ENCODE data around the gene HOXD3. TPM values are rescaled to one million over a fixed set of nuclear protein-coding genes. Genes with fewer than 3 reads are reported as not detected.

HOXD3 gene
- total RNA-seq, 1 experiment from 2014 or later = not detected

DNA sequence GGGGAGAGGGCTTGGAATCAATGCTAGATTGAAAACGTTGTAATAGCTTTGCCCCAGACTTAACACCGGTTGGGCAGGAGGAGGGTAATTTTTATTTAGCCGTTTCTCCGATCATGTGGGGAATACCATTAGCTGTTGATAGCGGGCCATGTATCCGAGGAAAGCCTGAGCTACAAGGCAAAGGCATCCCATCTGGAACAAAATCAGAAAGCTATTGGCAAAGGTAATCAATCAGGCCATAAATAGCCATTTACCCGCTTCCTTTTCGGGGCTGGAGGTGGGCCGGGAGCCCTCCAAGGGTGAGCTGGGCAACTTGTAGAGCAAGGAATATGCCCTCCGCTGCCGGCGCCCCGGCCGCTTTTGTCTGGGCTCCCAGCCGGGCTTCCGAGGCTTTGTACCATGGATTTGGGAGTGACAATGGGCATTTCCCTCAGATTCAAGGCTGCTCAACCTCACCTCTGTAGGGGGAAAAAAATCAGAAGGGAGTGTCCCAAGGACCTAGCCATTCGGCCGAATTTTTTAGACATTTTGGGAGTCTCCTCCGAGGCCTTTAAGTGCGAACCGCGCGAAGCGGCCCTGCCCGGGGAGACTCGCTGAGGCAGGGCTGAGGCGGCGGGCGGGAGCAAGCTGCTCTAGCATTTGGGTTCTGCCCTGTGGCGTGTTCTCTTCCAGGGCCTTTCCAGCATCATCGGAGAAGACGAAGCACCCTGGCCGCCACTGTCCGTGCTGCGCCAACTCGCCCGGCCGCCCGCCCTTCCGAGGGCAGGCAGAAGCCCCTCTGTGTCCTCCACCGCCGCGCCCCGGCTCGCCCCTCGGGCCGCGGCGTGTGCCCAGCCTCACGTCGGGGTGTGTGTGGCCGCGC lies 35.7 kb upstream of the HOXD3 start:
- no peak for DNase-seq (ENCODE audit: low spot score)

GRCh38 chr2:176122052-176122682 lies 34.9 kb upstream of the HOXD3 start:
- peak; percentile 37 for DNase-seq (ENCODE audit: low spot score)

DNA sequence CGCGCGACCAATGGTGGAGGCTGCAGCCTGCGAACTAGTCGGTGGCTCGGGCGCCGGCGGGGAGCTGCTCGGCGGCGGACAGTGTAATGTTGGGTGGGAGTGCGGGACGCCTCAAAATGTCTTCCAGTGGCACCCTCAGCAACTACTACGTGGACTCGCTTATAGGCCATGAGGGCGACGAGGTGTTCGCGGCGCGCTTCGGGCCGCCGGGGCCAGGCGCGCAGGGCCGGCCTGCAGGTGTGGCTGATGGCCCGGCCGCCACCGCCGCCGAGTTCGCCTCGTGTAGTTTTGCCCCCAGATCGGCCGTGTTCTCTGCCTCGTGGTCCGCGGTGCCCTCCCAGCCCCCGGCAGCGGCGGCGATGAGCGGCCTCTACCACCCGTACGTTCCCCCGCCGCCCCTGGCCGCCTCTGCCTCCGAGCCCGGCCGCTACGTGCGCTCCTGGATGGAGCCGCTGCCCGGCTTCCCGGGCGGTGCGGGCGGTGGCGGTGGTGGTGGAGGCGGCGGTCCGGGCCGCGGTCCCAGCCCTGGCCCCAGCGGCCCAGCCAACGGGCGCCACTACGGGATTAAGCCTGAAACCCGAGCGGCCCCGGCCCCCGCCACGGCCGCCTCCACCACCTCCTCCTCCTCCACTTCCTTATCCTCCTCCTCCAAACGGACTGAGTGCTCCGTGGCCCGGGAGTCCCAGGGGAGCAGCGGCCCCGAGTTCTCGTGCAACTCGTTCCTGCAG lies 34.3 kb upstream of the HOXD3 start, which contains the start of gene HOXD9:
HOXD9 (plus strand) TSS at position 37 of the 728 bp plus-strand sequence; CDS start at position 87, 50 bp downstream.
- no peak for DNase-seq (ENCODE audit: low spot score)

GRCh38 chr2:176123411-176124109 lies 33.5 kb upstream of the HOXD3 start:
- DNase-seq (ENCODE audit: low spot score) = no peak

- no peak for DNase-seq (ENCODE audit: low spot score)
Observed at GRCh38 chr2:176124110-176124946, 32.8 kb upstream of the HOXD3 start.

- DNase-seq (ENCODE audit: low spot score) = no peak
Observed at GRCh38 chr2:176124947-176125771, 31.9 kb upstream of the HOXD3 start.

GRCh38 chr2:176125772-176126054 lies 31.4 kb upstream of the HOXD3 start:
- DNase-seq (ENCODE audit: low spot score) = no peak

DNA sequence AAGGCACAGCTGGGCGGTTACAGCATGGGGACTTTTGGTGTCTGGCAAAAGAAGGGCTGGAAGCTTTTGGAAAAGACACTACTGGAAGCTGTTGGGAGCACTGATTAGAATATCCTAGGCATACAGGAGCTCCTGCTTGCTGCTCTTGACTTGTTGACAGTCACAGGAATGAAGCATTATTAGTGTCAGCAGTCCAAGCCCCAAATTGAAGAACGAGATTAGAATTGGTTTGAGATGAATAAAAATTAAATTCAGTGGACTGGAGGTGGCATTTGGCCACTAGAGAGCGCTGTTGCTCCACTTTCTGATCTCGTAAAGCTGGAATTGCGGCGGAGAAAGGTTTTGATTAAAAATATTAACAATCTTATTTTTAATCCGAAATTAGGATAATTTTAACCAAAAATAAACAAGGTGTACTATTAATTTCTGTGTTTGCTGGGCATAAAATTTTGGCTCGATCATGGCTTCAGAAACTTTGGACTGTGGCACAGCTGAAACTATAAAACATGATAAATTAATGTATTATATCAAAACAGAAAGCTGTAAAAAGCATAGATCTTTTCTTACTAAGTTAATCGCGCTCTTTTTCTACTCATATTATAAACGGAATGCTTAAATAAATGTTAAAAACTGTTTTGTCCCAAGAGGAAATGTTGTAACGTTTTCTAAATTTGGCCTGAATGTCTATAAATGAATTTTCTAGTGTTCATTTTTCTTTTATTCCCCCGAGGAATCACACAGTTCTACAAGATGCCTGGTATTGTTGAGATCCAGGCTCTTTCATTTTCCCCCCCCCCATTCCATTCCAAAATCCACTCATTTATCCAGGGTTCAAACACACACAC lies 30.0 kb upstream of the HOXD3 start:
- DNase-seq (ENCODE audit: low spot score) = peak; percentile 75

- DNase-seq (ENCODE audit: low spot score) = no peak
Observed at GRCh38 chr2:176127774-176128072, 29.4 kb upstream of the HOXD3 start.

DNA sequence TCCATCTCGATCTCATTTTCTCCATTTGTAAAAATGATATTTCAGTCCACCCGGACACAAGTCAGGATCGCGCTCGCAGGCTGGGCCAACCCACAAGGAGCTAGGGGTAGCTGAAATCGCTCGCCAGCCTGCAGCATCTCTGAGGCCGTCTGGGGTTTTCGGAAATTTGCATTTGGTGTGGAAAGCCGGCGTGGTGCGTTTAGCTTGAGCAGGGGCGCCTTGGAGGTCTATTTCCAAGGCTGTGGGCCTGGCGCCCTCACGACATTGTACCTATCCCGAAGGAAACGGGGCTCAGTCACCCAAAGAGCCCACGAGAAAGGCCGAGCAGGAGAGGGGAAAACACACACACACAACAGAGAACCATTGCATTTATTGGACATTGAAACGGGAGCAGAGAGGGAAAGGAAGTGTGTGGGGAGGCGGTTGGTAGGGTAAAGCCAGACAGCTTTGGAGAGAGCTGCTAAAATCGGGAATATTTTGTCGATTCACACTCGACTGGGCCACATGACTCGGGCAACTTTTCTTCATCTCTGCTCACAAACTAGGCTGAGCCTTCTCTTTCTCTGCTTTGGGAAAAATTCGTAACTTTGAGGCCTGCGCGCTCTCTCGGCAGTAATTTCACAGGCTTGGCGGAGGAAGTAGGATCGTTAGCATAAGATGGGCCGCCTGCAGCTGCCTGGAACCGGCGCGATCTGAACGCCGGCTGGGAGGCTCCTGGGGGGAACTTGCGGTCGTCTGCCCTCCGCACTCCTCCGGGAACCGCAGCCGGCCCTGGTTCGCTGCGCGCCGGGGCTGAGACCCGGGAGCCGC lies 28.7 kb upstream of the HOXD3 start:
- no peak for DNase-seq (ENCODE audit: low spot score)

DNA sequence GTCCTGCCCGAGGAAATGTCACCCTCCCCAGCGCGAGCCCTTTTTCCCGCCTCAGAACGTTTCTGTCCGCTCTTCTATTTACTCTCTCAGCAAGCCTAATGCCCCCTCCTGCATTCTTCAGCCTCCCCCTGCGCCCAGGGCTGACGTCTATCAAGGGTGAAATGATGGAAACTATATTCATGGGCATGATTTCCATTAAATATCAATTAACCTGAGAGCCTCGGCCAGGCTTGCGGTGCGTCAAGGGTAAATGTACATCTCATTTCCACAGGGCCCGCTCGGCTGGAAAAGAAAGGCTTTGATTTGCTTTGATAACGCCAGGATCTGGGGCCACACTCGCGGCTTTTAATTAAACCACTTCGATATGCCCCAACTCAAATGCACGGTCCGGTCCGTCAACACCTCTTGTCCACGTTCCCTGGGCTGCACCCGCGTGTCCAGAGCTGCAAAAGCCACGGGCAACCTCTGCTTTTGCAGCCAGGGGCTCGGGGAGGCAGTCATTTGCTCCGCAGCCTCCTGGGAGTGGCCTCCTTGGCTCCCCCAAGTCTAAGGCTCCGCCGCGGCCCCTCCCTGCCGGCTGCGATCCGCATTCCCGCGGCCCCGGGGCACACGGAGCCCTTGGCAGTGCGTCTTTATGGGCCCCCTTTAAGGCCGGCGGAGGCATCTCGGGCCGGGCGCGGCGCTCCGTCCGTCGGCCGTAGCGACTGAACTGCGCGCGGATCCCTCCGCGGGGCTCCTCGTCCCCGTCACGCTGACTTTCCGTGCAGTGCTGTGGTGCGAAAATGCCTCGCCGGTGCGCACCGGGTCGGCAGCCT lies 27.9 kb upstream of the HOXD3 start, which contains the start of gene HOXD8:
HOXD8 (plus strand) TSS at position 724 of the 815 bp plus-strand sequence. CDS start 662 bp downstream, outside the sequence.
- DNase-seq (ENCODE audit: low spot score) = no peak

- no peak for DNase-seq (ENCODE audit: low spot score)
Observed at GRCh38 chr2:176129813-176130146, 27.3 kb upstream of the HOXD3 start.

DNA sequence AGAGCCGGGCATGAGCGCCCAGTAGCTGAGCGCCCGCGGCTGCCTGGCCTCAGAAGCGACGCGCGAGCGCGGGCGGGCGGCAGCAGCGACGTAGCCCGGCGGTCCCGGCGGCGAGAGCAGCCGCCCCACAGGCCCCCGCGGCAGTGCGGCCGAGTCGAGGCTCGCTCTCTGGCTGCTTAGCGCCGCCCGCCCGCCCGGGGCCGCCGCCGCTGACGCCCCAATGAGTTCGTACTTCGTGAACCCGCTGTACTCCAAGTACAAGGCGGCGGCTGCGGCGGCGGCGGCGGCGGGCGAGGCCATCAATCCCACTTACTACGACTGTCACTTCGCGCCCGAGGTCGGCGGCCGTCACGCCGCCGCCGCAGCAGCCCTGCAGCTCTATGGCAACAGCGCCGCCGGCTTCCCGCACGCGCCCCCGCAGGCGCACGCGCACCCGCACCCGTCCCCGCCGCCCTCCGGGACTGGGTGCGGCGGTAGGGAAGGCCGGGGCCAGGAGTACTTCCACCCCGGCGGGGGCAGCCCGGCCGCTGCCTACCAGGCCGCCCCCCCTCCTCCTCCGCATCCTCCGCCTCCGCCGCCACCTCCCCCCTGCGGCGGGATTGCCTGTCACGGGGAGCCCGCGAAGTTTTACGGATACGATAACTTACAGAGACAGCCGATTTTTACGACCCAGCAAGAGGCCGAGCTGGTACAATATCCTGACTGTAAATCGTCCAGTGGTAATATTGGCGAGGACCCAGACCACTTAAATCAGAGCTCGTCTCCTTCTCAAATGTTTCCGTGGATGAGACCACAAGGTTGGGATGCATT lies 26.8 kb upstream of the HOXD3 start:
- DNase-seq (ENCODE audit: low spot score) = peak; percentile 19

DNA sequence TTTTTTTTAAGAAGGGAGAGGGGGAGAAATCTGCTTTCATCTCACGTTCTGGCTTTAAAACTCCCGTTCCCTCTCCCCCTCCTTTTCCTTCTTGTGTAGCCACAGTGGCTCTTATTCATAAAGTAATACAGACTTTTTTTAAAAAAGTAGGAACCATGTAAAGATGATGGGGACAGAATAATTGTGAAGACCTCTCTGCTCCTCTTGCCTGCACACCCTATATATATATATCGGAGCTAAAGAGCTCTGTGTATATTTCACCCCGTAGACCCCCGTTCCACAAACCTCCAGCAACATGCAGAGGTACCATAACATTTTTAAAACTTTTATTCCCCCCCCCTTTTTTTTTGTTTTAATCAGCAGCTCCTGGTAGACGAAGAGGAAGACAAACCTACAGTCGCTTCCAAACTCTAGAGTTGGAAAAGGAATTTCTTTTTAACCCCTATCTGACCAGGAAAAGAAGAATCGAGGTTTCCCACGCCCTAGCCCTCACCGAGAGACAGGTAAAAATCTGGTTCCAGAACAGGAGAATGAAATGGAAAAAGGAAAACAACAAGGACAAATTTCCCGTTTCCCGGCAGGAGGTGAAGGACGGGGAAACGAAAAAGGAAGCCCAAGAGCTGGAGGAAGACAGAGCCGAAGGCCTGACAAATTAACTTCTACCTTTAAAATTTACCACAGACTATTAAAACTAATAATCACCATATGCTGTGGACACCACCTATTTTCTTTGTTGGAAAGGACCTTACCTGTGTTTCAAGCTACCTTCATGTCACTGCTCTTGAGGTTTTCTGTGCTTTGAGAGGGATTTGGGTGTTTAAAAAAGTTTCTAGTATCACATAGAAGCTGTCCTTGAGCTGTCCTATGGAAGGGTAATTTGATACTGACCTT lies 25.9 kb upstream of the HOXD3 start:
- no peak for DNase-seq (ENCODE audit: low spot score)

- no peak for DNase-seq (ENCODE audit: low spot score)
Observed at GRCh38 chr2:176131848-176132158, 25.3 kb upstream of the HOXD3 start.

Measured in HT-29 (cell line).